SK-N-SH (cell line): ENCODE data around the gene PHOSPHO1. TPM values are rescaled to one million over a fixed set of nuclear protein-coding genes. Genes with fewer than 3 reads are reported as not detected.

ENCODE experiments used
- CTCF ChIA-PET: fragments of 300-600, 350-600 bp; formaldehyde crosslinking; extraction: SDS; loops from one replicate; lab custom pipeline; 2021; lab: Yijun Ruan, JAX
- POLR2A ChIA-PET: fragments of 350-600 bp; sonication (Branson Sonifier 250); formaldehyde crosslinking; extraction: SDS; loops from one replicate; lab custom pipeline; 2020; ENCODE audit warnings: antibody characterized with exemption, inconsistent platforms; lab: Yijun Ruan, JAX
- DNase-seq: peaks from one replicate; pipeline ENCODE4 v3.0.0; 2012
- H2AFZ ChIP-seq: fragments of 200-600 bp; sonication (generic); 2 replicates; pipeline ENCODE4 v1.8.1; 2016; ENCODE audit warnings: antibody characterized with exemption, mild to moderate bottlenecking, low read depth
- H3F3A ChIP-seq: fragments of 200-600 bp; sonication (generic); replicated peaks from 2 replicates; pipeline ENCODE3; 2016; ENCODE audit warnings: antibody characterized with exemption, mild to moderate bottlenecking; ENCODE audit not compliant: insufficient read depth
- H3K27ac ChIP-seq, 2 experiments: fragments of 200-500 bp in 1 of 2; fragments of 200-600 bp in 1 of 2; sonication (Bioruptor generic) in 1 of 2; sonication (generic), shearing (Covaris generic) in 1 of 2; 2 replicates each; pipeline versions ENCODE4 v1.5.1 to v1.6.1; 2014 to 2016; ENCODE audit warnings: low read depth in 2 of 2, inconsistent platforms in 1 of 2, low read length in 1 of 2, mild to moderate bottlenecking in 1 of 2, mixed read lengths in 1 of 2
- H3K27me3 ChIP-seq: fragments of 200-600 bp; sonication (generic), shearing (Covaris generic); 2 replicates; pipeline ENCODE4 v1.6.1; 2016; ENCODE audit warnings: mixed run types; ENCODE audit not compliant: insufficient read depth
- H3K36me3 ChIP-seq, 2 experiments: fragments of 200-500 bp in 1 of 2; fragments of 200-600 bp in 1 of 2; sonication (Bioruptor generic) in 1 of 2; sonication (generic) in 1 of 2; replicated peaks in 1 of 2; 2 replicates each; pipeline versions ENCODE3 to v1.5.1; 2014 to 2016; ENCODE audit warnings: low read length in 1 of 2, mild to moderate bottlenecking in 1 of 2; ENCODE audit not compliant: insufficient read depth in 2 of 2, control insufficient read depth in 1 of 2
- H3K4me1 ChIP-seq, 2 experiments: fragments of 200-500 bp in 1 of 2; fragments of 200-600 bp in 1 of 2; sonication (Bioruptor generic) in 1 of 2; sonication (generic), shearing (Covaris generic) in 1 of 2; 2 replicates each; pipeline versions ENCODE4 v1.5.1 to v1.6.1; 2014 to 2016; ENCODE audit warnings: low read depth in 1 of 2, low read length in 1 of 2, mixed run types in 1 of 2; ENCODE audit not compliant: insufficient read depth in 2 of 2, control insufficient read depth in 1 of 2
- H3K4me2 ChIP-seq: fragments of 200-600 bp; sonication (generic), shearing (Covaris generic); 2 replicates; pipeline ENCODE4 v1.6.1; 2017; ENCODE audit warnings: mixed run types
- H3K4me3 ChIP-seq, 2 experiments: fragments of 200-500 bp in 1 of 2; fragments of 200-600 bp in 1 of 2; sonication (Bioruptor generic) in 1 of 2; sonication (generic), shearing (Covaris generic) in 1 of 2; 2 replicates each; pipeline versions ENCODE4 v1.5.1 to v1.8.1; 2014 to 2016; ENCODE audit warnings: low read depth in 2 of 2, inconsistent platforms in 1 of 2, low read length in 1 of 2, mild to moderate bottlenecking in 1 of 2, mixed read lengths in 1 of 2, moderate library complexity in 1 of 2
- H3K79me2 ChIP-seq: fragments of 200-600 bp; sonication (generic); 2 replicates; pipeline ENCODE4 v1.8.1; 2017; ENCODE audit warnings: mild to moderate bottlenecking; ENCODE audit not compliant: insufficient read depth
- H3K9ac ChIP-seq: fragments of 200-600 bp; sonication (generic); 2 replicates; pipeline ENCODE4 v1.6.1; 2017; ENCODE audit warnings: mixed run types
- H3K9me2 ChIP-seq: fragments of 200-600 bp; sonication (generic); 2 replicates; pipeline ENCODE4 v1.6.1; 2017; ENCODE audit warnings: mixed run types
- H3K9me3 ChIP-seq: fragments of 200-600 bp; sonication (generic); 2 replicates; pipeline ENCODE4 v1.6.1; 2017; ENCODE audit warnings: mixed run types, mild to moderate bottlenecking, moderate library complexity
- H4K20me1 ChIP-seq: fragments of 200-600 bp; sonication (generic); 2 replicates; pipeline ENCODE4 v1.6.1; 2017; ENCODE audit warnings: mild to moderate bottlenecking, mixed run types; ENCODE audit not compliant: insufficient read depth
- CHD2 ChIP-seq: fragments of 150-350 bp; IDR thresholded peaks from 2 replicates; pipeline ENCODE4 v1.6.1; 2018; ENCODE audit warnings: low read length; ENCODE audit not compliant: partially characterized antibody
- EP300 ChIP-seq, 2 experiments: IDR thresholded peaks; 2 replicates each; pipeline versions ENCODE4 v1.4.0 to v1.6.1; 2012; ENCODE audit warnings: borderline replicate concordance in 1 of 2, low read depth in 1 of 2, low read length in 1 of 2
- EZH2phosphoT487 ChIP-seq: fragments of 200-600 bp; sonication (generic); IDR thresholded peaks from 2 replicates; pipeline ENCODE4 v1.6.1; 2017; ENCODE audit warnings: low read depth, mixed run types, mild to moderate bottlenecking, antibody characterized with exemption, moderate library complexity, borderline replicate concordance
- FOSL2 ChIP-seq: IDR thresholded peaks from 2 replicates; pipeline ENCODE4 v1.4.0; 2012; ENCODE audit warnings: low read depth, mild to moderate bottlenecking, moderate library complexity, borderline replicate concordance
- FOXJ3 ChIP-seq: sonication (generic); formaldehyde crosslinking; IDR thresholded peaks from 2 replicates; pipeline ENCODE4 v1.5.1; 2020; ENCODE audit warnings: mild to moderate bottlenecking, missing genetic modification reagents
- IRF3 ChIP-seq: fragments of 150-350 bp; IDR thresholded peaks from 2 replicates; pipeline ENCODE4 v1.6.1; 2016; ENCODE audit warnings: mild to moderate bottlenecking, low read depth, low read length
- JUND ChIP-seq: IDR thresholded peaks from 2 replicates; pipeline ENCODE4 v1.4.0; 2012
- MAX ChIP-seq: IDR thresholded peaks from 2 replicates; pipeline ENCODE4 v1.4.0; 2012; ENCODE audit warnings: low read depth
- MXI1 ChIP-seq: IDR thresholded peaks from 2 replicates; pipeline ENCODE4 v1.6.1; 2012; ENCODE audit warnings: mild to moderate bottlenecking, low read depth, low read length, improper control_type of control experiment
- NRF1 ChIP-seq: IDR thresholded peaks from 2 replicates; pipeline ENCODE4 v1.6.1; 2012; ENCODE audit warnings: low read depth, mild to moderate bottlenecking, low read length
- POLR2AphosphoS5 ChIP-seq: IDR thresholded peaks from 2 replicates; pipeline ENCODE4 v1.6.1; 2012; ENCODE audit warnings: low read depth, low read length
- RAD21 ChIP-seq: IDR thresholded peaks from 2 replicates; pipeline ENCODE4 v1.6.1; 2012; ENCODE audit warnings: mild to moderate bottlenecking, low read length
- RCOR1 ChIP-seq: fragments of 150-350 bp; IDR thresholded peaks from 2 replicates; pipeline ENCODE4 v1.6.1; 2017; ENCODE audit warnings: antibody characterized with exemption, low read length
- REST ChIP-seq: IDR thresholded peaks from 2 replicates; pipeline ENCODE4 v1.6.1; 2012; ENCODE audit warnings: mild to moderate bottlenecking, low read depth, low read length, moderate library complexity
- RXRA ChIP-seq: IDR thresholded peaks from 2 replicates; pipeline ENCODE4 v1.4.0; 2012; ENCODE audit warnings: low read depth, mild to moderate bottlenecking, borderline replicate concordance
- TAF1 ChIP-seq: IDR thresholded peaks from 2 replicates; pipeline ENCODE4 v1.6.1; 2012; ENCODE audit warnings: low read depth, mild to moderate bottlenecking, low read length, moderate library complexity, borderline replicate concordance
- TCF12 ChIP-seq: IDR thresholded peaks from 2 replicates; pipeline ENCODE4 v1.4.0; 2012
- TEAD4 ChIP-seq: IDR thresholded peaks from 2 replicates; pipeline ENCODE4 v1.4.0; 2012; ENCODE audit warnings: mild to moderate bottlenecking, borderline replicate concordance; ENCODE audit not compliant: insufficient read depth
- WGBS: methylation state at CpG from one replicate; pipeline ENCODE4 v1.1.6; 2017; ENCODE audit warnings: low lambda C conversion rate; 5-methylcytosine and 5-hydroxymethylcytosine counted together
- polyA plus RNA-seq, 3 experiments: library from polyadenylated mRNA; depleted of rRNA; stranded (reverse); fragments of >200 nt; gene quantifications; 2 replicates each; pipeline ENCODE4 v1.2.3, GENCODE V29; 2012

Gene PHOSPHO1
- polyA plus RNA-seq, 1 of the 3 experiments (the other 2 are of a cell fraction) = not detected

- TF ChIP-seq RXRA = no peak
- Histone ChIP-seq H3K4me3 (no peak overlapping the region), H3K79me2 (no peaks in the 10 kb centered on the region), H3F3A (peaks cover 4% of the 10 kb centered on the region), H4K20me1 (no peaks in the 10 kb centered on the region), H3K27ac (no peak overlapping the region), H3K4me2 (no peak overlapping the region), H3K9me2 (no peaks in the 10 kb centered on the region), H3K9me3 (no peaks in the 10 kb centered on the region), H3K4me1 (peaks cover 2 to 4% of the 10 kb centered on the region in 2 experiments; a peak in 1 of 4 replicates), H2AFZ (no peak overlapping the region), H3K36me3 (no peaks in the 10 kb centered on the region), H3K27me3 (peaks cover 4% of the 10 kb centered on the region; the same call in 1 of the 2 replicates), H3K9ac (no peak overlapping the region)
- WGBS = 61% methylated on average over 5 of the region's 5 CpGs
- DNase-seq = no peak
- CTCF ChIA-PET = interaction anchor here (1.6 kb wide), 1 partner anchor 36 kb away, joined by 5 read pairs; no protein-coding TSS in a partner anchor
- POLR2A ChIA-PET = no interaction called here
Measured at GRCh38 chr17:49255125-49255524, 24.5 kb upstream of the PHOSPHO1 start.

GRCh38 chr17:49254066-49254465, 23.5 kb upstream of the PHOSPHO1 start:
- H3K9me2 ChIP-seq = no peaks in the 10 kb centered on the region
- no peaks in the 10 kb centered on the region for H3K36me3 ChIP-seq
- H4K20me1 ChIP-seq = no peaks in the 10 kb centered on the region
- H3K27me3 ChIP-seq = peaks cover 9% of the 10 kb centered on the region; the same call in 1 of the 2 replicates
- peaks cover 4% of the 10 kb centered on the region for H3F3A ChIP-seq
- CTCF ChIA-PET = interaction anchor here (0.7 to 1.6 kb wide), 4 partner anchors 26 to 156 kb away, joined by 3 to 6 read pairs (median 4); no protein-coding TSS in a partner anchor
- no peaks in the 10 kb centered on the region for H3K4me1 ChIP-seq
- H2AFZ ChIP-seq = no peak overlapping the region
- no peak overlapping the region for H3K9ac ChIP-seq
- no peak for DNase-seq
- no peak overlapping the region for H3K4me2 ChIP-seq
- no peaks in the 10 kb centered on the region for H3K9me3 ChIP-seq
- no peak overlapping the region for H3K4me3 ChIP-seq
- POLR2A ChIA-PET = interaction anchor here (0.6 kb wide), 1 partner anchor 454 kb away, joined by 3 read pairs; no protein-coding TSS in a partner anchor
- no peak overlapping the region for H3K27ac ChIP-seq
- 49% methylated on average over 4 of the region's 4 CpGs for WGBS
- TF ChIP-seq RXRA = no peak
- TF ChIP-seq CHD2 = no peak
- no peak for TF ChIP-seq TAF1
- TF ChIP-seq REST = no peak
- TF ChIP-seq NRF1 = no peak
- no peak for TF ChIP-seq MXI1
- no peak for TF ChIP-seq IRF3
- no peak for TF ChIP-seq MAX
- no peak for TF ChIP-seq POLR2AphosphoS5
- TF ChIP-seq JUND = no peak
- TF ChIP-seq TCF12 = no peak
- TF ChIP-seq FOSL2 = no peak
- TF ChIP-seq RCOR1 = no peak
- TF ChIP-seq FOXJ3 = no peak
- no peak for TF ChIP-seq TEAD4
- no peak for TF ChIP-seq RAD21
- TF ChIP-seq EP300 (IDR thresholded peaks at IDR 0.05; ENCODE audit: borderline replicate concordance in 1 of 2, low read depth in 1 of 2, low read length in 1 of 2) = no peak
- TF ChIP-seq EZH2phosphoT487 = no peak
- TF ChIP-seq, all 33 proteins: peak for 0
- H3K79me2 ChIP-seq = no peaks in the 10 kb centered on the region
